ENCODE measurements around the gene WDR38. TPM values are rescaled to one million over a fixed set of nuclear protein-coding genes. Genes with fewer than 3 reads are reported as not detected.

WDR38 gene
- total RNA-seq, 2 donors from 2014 or later = not detected

GRCh38 chr9:124814164-124814535 lies 39.1 kb upstream of the WDR38 start:
- Histone ChIP-seq H3K9me3 (no peaks in the 10 kb centered on the region), H3K4me1 (peaks cover 0 to 12% of the 10 kb centered on the region in 2 donors), H3K27ac (no peak overlapping the region), H3K27me3 (no peaks in the 10 kb centered on the region), H3K4me3 (no peak overlapping the region), H3K36me3 (peaks cover 5% of the 10 kb centered on the region)
- no peak for TF ChIP-seq CTCF (IDR thresholded peaks at IDR 0.05)
- no peak for DNase-seq (ENCODE audit: low spot score)

GRCh38 chr9:124815601-124816000 lies 37.7 kb upstream of the WDR38 start:
- Histone ChIP-seq H3K27me3 (no peaks in the 10 kb centered on the region), H3K4me3 (no peak overlapping the region), H3K9me3 (no peaks in the 10 kb centered on the region), H3K4me1 (peaks cover 0 to 12% of the 10 kb centered on the region in 2 donors), H3K27ac (no peak overlapping the region), H3K36me3 (no peaks in the 10 kb centered on the region)
- no peak for TF ChIP-seq CTCF (IDR thresholded peaks at IDR 0.05)
- no peak for DNase-seq (ENCODE audit: low spot score)

- Histone ChIP-seq H3K9me3 (no peaks in the 10 kb centered on the region), H3K27me3 (no peaks in the 10 kb centered on the region), H3K36me3 (no peaks in the 10 kb centered on the region), H3K27ac (no peak overlapping the region), H3K4me1 (peaks cover 0 to 4% of the 10 kb centered on the region in 2 donors), H3K4me3 (no peak overlapping the region)
- TF ChIP-seq CTCF (IDR thresholded peaks at IDR 0.05) = no peak
- DNase-seq (ENCODE audit: low spot score) = no peak
Measured at GRCh38 chr9:124818431-124819281, 34.6 kb upstream of the WDR38 start.

GRCh38 chr9:124820698-124821623 lies 32.3 kb upstream of the WDR38 start:
- DNase-seq (ENCODE audit: low spot score) = no peak
- peaks cover 0 to 4% of the 10 kb centered on the region in 2 donors for H3K4me1 ChIP-seq
- no peak overlapping the region for H3K4me3 ChIP-seq
- no peaks in the 10 kb centered on the region for H3K27me3 ChIP-seq
- no peaks in the 10 kb centered on the region for H3K9me3 ChIP-seq
- TF ChIP-seq CTCF (IDR thresholded peaks at IDR 0.05) = no peak
- no peak overlapping the region for H3K27ac ChIP-seq
- H3K36me3 ChIP-seq = no peaks in the 10 kb centered on the region

- TF ChIP-seq CTCF (IDR thresholded peaks at IDR 0.05) = no peak
- Histone ChIP-seq H3K36me3 (no peaks in the 10 kb centered on the region), H3K9me3 (peaks cover 0 to 4% of the 10 kb centered on the region in 2 donors), H3K27me3 (no peaks in the 10 kb centered on the region), H3K4me3 (no peak overlapping the region), H3K27ac (no peak overlapping the region), H3K4me1 (peaks cover 0 to 19% of the 10 kb centered on the region in 2 donors)
- no peak for DNase-seq (ENCODE audit: low spot score)
Measured at GRCh38 chr9:124828489-124829333, 24.5 kb upstream of the WDR38 start.
